GM10248 (cell line): ENCODE measurements around the gene G2E3.

Experiments used
- CTCF ChIA-PET: fragments of 300-600 bp; sonication (Branson Sonifier 250); formaldehyde crosslinking; extraction: SDS; loops from one replicate; lab custom pipeline; 2021; ENCODE audit warnings: antibody characterized with exemption; lab: Yijun Ruan, JAX
- POLR2A ChIA-PET: fragments of 350-650 bp; sonication (Branson Sonifier 250); formaldehyde crosslinking; extraction: SDS; loops from one replicate; lab custom pipeline; 2020; ENCODE audit warnings: antibody characterized with exemption; lab: Yijun Ruan, JAX
- DNase-seq: peaks from one replicate; pipeline ENCODE4 v3.0.0; 2012; ENCODE audit errors: extremely low spot score
- TF ChIP-seq, protein P1 (sequence below): IDR thresholded peaks from 2 replicates; pipeline ENCODE4 v1.5.1; 2012; ENCODE audit warnings: mild to moderate bottlenecking, low read depth; ENCODE audit errors: extremely low read depth, missing control alignments, control extremely low read depth

Gene G2E3, protein sequence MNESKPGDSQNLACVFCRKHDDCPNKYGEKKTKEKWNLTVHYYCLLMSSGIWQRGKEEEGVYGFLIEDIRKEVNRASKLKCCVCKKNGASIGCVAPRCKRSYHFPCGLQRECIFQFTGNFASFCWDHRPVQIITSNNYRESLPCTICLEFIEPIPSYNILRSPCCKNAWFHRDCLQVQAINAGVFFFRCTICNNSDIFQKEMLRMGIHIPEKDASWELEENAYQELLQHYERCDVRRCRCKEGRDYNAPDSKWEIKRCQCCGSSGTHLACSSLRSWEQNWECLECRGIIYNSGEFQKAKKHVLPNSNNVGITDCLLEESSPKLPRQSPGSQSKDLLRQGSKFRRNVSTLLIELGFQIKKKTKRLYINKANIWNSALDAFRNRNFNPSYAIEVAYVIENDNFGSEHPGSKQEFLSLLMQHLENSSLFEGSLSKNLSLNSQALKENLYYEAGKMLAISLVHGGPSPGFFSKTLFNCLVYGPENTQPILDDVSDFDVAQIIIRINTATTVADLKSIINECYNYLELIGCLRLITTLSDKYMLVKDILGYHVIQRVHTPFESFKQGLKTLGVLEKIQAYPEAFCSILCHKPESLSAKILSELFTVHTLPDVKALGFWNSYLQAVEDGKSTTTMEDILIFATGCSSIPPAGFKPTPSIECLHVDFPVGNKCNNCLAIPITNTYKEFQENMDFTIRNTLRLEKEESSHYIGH

DNA sequence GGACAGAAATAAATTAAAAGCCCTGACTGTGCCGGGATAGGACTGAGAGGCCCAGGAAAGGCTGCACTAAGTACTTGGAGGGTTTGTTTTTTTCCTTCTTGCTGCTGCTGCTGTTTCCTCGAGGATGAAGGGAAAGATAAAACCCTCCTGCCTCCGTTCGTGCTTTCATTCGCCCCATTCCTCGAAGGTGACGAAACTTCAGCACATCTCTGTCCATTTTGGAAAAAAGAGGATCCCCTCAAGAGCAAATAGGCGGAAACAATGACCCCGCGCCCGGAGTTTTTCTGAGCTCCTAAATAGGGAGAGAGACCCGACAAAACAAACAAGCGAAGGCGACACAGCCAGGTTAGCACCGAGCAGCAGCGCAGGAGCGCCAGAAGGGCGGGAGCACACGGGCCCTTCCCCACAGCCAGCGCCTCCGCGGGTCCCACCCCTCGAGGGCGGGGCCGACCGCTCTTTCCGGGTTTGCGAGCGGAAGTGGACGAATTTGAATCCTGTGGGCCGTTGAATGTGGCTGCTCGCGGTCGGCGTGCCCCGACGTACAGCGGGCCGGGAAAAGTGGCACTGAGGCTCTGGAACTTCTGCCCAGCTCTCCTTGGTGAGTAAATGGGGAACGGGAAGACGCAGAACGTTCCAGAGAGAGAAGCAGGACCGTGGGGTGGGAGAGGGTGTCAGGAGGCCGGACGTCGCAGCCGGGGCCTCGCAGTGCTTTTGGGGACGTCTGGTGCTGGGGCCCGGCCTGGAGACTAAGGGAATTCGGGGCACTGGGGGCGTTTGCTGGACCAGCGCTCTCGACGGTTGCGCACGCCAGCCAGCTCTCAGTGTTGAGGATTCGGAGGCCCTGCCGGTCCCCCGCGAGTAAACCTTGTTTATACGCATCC is at the start of gene G2E3:
Gene G2E3, plus strand, starts transcription at position 484 of the 881 bp plus-strand sequence. CDS start 21,922 bp downstream, outside the sequence.
- POLR2A ChIA-PET = no interaction called here
- DNase-seq = peak; percentile 94

DNA sequence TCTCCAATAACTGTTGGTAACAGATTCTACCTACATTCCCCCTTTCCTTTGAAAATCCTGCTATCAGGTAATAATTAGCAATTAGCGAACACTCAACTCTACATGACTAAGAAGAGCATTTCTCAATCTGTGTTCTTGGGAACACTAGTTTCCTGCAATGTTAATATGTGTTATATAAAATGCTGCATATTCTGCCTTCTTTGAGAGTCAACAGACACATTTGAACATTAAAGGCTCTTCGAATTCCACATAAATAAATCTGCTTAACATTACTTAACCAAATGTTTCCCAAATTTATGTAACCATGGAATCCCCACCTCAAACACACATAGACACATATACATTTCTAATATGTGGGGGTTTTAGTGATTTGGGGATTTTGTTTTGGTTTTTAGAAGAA is 41.2 kb upstream of the G2E3 start:
- POLR2A ChIA-PET = interaction anchor here (0.7 kb wide), 1 partner anchor 1736 kb away, joined by 3 read pairs; no protein-coding TSS in a partner anchor
- TF ChIP-seq, protein P1, sequence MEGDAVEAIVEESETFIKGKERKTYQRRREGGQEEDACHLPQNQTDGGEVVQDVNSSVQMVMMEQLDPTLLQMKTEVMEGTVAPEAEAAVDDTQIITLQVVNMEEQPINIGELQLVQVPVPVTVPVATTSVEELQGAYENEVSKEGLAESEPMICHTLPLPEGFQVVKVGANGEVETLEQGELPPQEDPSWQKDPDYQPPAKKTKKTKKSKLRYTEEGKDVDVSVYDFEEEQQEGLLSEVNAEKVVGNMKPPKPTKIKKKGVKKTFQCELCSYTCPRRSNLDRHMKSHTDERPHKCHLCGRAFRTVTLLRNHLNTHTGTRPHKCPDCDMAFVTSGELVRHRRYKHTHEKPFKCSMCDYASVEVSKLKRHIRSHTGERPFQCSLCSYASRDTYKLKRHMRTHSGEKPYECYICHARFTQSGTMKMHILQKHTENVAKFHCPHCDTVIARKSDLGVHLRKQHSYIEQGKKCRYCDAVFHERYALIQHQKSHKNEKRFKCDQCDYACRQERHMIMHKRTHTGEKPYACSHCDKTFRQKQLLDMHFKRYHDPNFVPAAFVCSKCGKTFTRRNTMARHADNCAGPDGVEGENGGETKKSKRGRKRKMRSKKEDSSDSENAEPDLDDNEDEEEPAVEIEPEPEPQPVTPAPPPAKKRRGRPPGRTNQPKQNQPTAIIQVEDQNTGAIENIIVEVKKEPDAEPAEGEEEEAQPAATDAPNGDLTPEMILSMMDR = no peak
- CTCF ChIA-PET = no interaction called here
- DNase-seq = no peak

More for the DNA sequence above, at the start of gene G2E3:
- CTCF ChIA-PET = interaction anchor here (1.3 kb wide), 1 partner anchor 24 kb away, joined by 3 read pairs; no protein-coding TSS in a partner anchor
- TF ChIP-seq, protein P1 = no peak

DNA sequence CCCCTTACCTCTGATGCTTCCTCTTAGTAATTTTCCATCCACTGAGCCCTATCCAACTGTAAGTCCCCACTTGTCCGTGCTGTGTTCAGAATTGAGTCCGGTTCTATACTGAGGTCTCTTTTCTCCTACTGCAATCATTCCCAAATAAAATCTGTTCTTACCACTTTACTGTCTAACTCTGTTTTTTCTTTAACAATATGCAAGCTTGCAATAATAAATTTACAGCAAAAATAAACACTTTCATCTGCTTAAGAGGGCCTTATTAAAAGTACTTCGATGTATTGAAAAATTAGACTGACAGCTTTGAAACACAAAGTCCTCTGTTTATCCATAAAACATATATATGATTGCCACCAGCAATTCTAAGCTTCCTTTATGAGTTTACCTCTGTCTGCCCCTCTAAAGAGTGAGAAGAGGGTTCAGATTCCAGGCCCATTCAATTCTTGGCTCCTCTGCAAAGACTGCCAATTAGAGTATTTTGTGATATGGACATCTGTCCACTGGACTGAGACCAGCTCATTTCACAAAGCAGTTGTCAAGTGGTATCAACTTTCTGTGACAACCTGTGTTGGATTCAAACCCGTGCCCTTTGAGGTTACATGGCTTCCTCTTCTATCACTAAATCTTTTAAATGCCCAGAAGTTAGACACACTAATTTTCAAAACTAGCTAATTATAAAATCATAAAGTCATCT is 39.9 kb upstream of the G2E3 start:
- no peak for DNase-seq
- TF ChIP-seq, protein P1 = no peak
- ChIA-PET POLR2A (no interaction called here), CTCF (interaction anchor here (1.2 to 3.3 kb wide), 4 partner anchors 11 to 143 kb away, joined by 3 to 10 read pairs (median 6); no protein-coding TSS in a partner anchor)

DNA sequence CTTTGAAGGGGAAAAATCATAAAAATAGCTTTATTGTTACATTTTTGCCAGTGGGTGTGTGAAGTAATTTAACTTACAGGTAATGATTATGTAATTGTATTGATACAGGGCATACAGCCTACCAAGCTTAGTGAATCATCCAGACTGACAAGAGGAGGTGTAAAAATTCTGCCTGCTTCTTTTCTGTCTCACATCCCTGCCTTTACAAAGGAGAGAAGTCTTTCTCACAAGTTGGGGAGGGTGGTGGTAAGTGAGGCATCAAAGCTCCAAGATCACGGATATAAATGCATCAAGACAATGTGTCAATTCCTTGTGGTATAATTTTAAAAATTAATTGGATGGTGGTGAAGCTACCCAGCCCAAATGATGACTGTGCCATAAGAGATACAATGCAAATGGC is 39.0 kb upstream of the G2E3 start:
- TF ChIP-seq, protein P1 = no peak
- DNase-seq = no peak
- CTCF ChIA-PET = interaction anchor here (1.2 to 3.3 kb wide), 9 partner anchors 8 to 249 kb away, joined by 3 to 10 read pairs (median 5); no protein-coding TSS in a partner anchor
- POLR2A ChIA-PET = no interaction called here

DNA sequence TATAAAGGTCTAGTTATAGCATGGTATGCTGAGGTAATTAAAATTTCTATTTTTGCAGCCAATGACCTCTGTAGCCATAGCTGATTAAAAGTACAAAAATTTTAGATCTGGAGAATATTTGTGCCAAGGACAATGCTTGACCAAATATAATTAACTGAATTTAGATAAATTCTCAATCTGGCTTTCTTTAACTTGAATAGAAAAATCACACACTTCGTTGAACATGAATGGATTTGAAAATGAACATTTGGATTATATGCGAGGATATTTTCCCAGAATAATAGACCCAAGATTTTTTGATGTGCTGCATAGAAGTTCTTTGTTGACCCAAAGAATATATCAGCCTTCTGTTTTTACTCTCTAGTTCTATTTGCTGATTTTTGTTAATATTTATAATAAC is 38.4 kb upstream of the G2E3 start:
- TF ChIP-seq, protein P1 = no peak
- no peak for DNase-seq
- ChIA-PET CTCF (interaction anchor here (1.2 to 3.3 kb wide), 7 partner anchors 8 to 250 kb away, joined by 3 to 10 read pairs (median 7); no protein-coding TSS in a partner anchor), POLR2A (no interaction called here)
